CD1c-positive myeloid dendritic cell (primary cell): ENCODE measurements around the gene OSGEP.
"Not testable (repeated sequence)": the region's sequence is repeated elsewhere in the genome, so short reads cannot be mapped to it uniquely, and the experiment has no call there.

Source experiments
- DNase-seq: peaks from one replicate; pipeline ENCODE4 v3.0.0-alpha.2; 2016; ENCODE audit errors: extremely low spot score

The OSGEP gene

DNA sequence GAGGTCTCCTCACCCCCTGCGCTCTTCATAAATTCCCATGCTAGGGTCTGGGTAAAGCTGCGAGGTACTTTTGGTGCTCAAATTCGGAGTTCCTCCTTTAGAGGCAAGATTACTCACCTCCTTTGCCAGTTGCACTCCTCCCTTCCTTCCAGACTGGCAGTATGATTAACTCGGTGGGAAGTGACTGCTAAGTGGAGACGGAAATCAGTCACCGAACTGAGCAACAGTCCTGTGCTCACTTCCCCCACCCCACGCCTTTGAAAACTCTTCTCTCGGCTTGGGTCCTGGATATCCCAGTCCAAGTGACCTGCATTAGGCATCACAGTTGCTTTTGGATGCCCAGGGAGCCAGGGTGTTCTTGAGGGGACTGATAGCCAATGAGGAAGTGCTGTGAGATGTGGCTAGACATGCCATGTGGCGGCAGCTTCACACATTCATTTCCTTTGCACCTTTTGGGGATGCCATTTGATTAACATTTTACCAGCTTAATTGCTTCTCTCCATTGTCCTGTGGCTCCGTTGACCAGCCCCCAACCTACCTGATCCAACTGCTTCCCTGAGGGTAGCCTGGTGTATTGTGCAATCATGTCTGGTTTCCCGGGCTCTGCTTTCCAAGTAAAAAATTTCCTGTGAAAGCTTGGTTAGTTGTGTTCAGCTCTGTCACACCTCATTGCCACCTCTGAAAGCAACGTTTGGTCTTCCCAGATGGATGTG lies 15.4 kb upstream of the OSGEP start:
- DNase-seq: peak; percentile 91

GRCh38 chr14:20469242-20469889 lies 14.8 kb upstream of the OSGEP start, which contains the start of gene PNP:
TSS of gene PNP (plus strand) at chr14:20469406. CDS start at chr14:20469525, 119 bp downstream.
- DNase-seq: peak; percentile 92

- DNase-seq: peak; percentile 25
These were observed 14.2 kb upstream of the OSGEP start for GRCh38 chr14:20468764-20469241.

DNA sequence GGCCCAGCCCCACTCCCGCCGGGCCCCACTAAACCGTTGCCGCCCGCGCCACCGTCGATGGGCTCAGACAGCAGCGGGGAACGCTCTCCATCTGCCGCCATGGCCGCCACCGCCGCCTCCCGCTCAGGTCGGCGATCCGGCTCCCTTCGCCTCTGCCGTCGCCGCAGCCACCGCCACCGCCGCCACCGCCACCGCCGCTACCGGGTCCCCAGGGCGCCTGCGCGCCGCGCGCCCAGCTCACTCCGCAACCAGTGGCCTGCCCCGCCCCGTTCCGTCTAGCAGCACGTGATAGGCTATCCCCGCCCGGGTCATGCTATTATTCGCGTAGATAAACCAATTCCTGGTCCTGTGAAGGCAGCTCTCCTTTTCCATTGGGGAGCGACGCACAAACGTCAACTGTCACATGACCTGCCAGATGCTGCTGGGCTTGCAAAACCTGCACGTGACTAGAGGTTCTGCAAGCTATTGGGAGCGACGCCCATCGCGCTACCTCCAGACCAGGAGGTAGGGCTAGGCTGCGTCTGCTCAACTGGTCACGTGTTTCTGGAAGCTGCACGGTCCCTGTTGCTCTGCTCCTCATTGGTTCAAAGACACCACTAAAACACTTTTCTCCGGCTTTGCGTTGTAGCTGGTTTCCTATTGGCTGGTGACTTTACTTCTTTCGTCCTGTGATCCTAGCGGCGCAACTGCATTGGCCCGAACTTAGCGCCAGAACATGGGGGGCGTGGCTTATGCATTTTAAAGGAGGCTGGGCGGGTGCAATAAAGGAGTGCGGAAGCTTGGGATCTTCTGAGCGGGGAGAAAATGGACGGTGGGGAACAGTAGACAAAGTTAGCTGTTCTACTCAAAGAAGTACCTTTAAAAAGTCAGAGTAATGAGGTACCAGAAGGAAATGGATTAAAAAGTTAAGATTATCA lies 6.9 kb upstream of the OSGEP start, which contains the start of gene PIP4P1:
TSS of gene PIP4P1 (minus strand) at position 210 of the 917 bp plus-strand sequence. CDS start at position 101, 109 bp downstream.
- peak; percentile 99 for DNase-seq

DNA sequence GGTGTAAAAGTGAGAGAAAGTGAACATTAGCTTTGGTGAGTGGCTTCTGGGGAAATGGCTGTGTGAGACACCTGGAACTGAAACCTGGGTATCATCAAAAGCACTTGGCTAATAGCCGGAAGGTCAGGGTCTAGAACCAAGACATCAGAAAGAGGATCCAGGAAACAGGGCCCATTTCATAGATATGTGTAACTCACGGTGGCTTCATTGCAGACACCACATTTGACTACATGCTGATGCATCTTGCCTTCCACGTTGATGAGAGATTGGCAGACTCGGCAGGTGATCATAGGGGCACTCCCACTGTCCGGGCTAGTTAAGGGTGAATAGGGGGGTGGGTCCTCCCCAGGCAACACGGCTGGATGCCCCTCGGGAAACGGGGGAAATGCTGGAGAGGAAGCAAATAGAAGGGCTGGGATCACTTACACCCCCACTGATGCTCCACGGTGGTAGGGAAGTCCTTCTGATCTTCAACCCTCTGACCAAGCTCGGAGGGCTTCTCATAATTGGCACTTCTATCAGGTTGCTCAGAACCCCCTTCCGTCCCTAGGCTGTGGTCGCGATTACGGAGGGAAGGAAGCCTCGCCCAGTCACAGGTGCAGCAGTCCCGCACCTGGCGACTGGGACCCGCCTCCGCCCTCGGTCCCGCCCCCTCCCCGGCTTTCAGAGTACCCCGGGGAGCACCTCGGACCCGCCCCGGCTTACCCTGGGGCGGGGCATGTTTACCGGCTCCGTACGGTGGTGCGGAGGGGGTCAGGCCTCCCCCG lies 6.0 kb upstream of the OSGEP start:
- DNase-seq: peak; percentile 78

GRCh38 chr14:20458031-20458789 lies 3.6 kb upstream of the OSGEP start:
- no peak for DNase-seq

DNA sequence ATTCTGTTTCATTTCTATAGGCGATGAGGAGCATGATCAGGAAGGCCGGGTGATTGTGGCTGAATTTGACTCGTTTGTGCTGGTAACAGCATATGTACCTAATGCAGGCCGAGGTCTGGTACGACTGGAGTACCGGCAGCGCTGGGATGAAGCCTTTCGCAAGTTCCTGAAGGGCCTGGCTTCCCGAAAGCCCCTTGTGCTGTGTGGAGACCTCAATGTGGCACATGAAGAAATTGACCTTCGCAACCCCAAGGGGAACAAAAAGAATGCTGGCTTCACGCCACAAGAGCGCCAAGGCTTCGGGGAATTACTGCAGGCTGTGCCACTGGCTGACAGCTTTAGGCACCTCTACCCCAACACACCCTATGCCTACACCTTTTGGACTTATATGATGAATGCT lies 2.4 kb upstream of the OSGEP start:
- DNase-seq: no peak

DNA sequence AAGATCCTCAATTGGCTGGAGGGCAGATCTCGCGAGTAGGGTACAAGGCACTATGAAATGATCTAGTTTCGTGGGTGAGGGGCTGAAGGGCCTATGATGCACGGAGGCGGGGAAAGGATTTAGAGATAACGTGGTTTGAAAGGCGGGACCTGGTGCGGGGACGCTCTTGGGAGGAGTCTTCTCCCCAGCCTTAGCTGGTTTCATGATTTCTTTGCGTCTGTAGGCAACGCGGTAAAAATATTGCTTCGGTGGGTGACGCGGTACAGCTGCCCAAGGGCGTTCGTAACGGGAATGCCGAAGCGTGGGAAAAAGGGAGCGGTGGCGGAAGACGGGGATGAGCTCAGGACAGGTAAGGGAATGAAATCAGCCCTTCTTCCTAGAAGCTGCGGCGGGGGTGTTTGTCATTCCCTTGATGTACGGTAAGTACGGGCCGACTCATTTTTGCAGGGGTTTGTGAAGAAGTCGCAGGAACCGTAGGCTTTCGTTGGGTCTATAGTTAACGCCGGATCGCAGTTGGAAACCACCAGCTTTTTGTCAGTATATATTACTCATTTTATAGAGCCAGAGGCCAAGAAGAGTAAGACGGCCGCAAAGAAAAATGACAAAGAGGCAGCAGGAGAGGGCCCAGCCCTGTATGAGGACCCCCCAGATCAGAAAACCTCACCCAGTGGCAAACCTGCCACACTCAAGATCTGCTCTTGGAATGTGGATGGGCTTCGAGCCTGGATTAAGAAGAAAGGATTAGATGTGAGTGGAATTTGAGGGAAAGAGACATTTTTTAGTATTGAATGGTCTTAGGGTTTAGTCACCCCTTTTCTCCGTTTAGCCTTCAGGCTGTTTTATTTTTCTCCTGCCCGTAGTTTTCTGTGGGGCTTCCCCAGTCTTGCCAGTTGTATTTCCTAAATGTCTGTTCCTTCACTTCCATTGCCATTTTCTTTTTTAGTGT lies 1.0 kb upstream of the OSGEP start:
- DNase-seq: peak; percentile 78

- not testable (repeated sequence) for DNase-seq
These were observed 1.8 kb downstream of the OSGEP start for GRCh38 chr14:20452831-20453230.

DNA sequence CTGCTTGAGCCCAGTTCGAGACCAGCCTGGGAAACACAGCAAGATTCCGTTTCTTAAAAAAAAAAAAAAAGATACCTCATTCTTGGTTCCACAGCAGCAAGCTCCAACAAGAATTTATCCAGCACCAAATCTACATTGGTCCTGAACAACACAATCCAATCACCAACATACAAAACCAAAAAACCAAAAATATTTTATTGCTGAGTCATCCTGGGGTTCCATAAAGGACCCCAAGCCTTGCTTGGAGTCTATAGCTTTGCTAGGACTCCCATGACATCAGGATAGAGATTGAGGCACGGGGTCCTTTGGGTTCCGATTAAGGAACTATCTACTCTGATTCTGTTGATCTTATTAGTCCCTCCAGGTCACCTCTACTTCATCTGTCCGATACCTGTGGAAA lies 7.7 kb downstream of the OSGEP start:
- DNase-seq: no peak

DNA sequence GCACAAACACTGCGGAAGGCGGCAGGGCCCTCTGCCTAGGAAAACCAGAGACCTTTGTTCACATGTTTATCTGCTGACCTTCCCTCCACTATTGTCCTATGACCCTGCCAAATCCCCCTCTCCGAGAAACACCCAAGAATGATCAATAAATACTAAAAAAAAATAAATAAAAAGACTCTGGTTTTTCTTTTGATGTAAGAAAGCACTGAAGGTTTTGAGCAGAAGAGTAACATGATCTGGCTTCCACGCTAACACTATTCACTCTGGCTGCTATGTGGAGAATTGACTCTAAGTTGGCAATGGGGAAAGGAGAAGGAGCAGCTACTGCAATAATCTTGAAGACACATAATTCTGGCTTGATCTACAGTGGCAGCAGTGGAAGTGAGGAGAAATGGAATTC lies 11.0 kb downstream of the OSGEP start:
- DNase-seq: not testable (repeated sequence)

GRCh38 chr14:20441461-20441860 lies 13.2 kb downstream of the OSGEP start:
- peak; percentile 58 for DNase-seq

- DNase-seq: peak; percentile 48
These were observed 13.7 kb downstream of the OSGEP start for GRCh38 chr14:20440882-20441281.

GRCh38 chr14:20440465-20440864 lies 14.1 kb downstream of the OSGEP start:
- DNase-seq: no peak

DNA sequence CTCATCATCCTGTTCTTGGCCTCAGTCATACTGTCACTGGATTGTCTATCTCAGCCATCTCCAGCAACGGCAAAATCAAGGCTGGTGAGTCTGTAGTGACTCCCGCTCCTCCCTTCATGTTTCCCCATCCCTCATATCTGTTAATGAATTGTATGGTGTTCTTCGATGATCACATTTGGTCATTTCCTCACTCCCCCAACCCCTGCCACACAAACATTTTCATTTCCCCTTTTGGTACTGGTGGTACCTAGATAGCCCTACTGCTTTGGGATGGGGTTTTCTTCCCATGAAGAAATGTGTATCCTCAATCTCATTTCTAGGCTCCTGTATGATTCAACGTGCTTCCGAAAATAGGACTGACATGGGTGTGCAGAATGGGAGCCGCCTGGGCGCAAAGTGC lies 15.9 kb downstream of the OSGEP start:
- peak; percentile 28 for DNase-seq

- DNase-seq: no peak
These were observed 18.3 kb downstream of the OSGEP start for GRCh38 chr14:20436363-20436755.

DNA sequence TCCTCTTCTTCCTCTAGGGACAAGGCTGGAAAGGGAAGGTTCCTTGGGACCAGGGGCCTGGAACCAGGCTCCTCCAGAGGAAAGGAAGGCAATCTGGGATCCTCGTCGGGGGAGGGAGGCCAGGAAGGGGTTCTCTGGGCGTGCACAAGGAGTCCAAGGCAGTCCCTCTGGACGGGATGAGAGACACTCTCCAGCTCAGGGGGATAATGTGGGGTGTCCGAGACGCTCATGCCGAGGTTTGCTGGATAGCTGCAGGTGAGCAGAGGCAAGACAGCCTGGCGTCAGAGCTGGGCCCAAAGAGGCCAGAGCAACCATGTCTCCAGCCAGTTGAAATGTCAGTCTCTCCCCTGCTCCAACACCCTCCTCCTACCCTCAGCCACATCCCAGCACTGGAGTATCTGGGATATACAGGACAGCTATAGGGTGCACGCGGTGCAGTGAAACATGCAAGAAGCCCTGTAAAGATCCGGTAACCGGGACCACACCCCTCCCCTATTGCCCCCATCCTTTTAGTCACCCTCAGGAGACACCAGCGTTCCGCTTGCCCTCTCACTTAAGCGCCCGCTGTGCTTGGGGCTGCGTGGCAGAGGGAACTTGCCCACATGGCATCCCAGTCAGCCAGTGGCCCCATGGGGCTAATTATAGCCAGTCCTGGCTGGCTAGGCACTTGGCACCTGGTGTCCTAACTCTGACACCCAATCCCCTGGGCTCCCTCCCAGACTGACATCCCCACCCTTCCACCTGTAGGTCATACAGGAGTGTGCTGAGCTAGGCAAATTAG lies 18.8 kb downstream of the OSGEP start, which contains the start of gene KLHL33:
TSS of gene KLHL33 (minus strand) at position 585 of the 781 bp plus-strand sequence. CDS start at position 230, 355 bp downstream.
- no peak for DNase-seq
